ENCODE results near the gene DCST1. TPM values are rescaled to one million over a fixed set of nuclear protein-coding genes. Genes with fewer than 3 reads are reported as not detected.
A peak's percentile ranks its signal among the peaks of the same experiment; 100 is the strongest.

The DCST1 gene
- total and polyA plus RNA-seq, 2 of the 13 experiments (the other 11 are each of a cell fraction or from before 2014, with no cell fraction given): 0.04 TPM; not detected in 1

DNA sequence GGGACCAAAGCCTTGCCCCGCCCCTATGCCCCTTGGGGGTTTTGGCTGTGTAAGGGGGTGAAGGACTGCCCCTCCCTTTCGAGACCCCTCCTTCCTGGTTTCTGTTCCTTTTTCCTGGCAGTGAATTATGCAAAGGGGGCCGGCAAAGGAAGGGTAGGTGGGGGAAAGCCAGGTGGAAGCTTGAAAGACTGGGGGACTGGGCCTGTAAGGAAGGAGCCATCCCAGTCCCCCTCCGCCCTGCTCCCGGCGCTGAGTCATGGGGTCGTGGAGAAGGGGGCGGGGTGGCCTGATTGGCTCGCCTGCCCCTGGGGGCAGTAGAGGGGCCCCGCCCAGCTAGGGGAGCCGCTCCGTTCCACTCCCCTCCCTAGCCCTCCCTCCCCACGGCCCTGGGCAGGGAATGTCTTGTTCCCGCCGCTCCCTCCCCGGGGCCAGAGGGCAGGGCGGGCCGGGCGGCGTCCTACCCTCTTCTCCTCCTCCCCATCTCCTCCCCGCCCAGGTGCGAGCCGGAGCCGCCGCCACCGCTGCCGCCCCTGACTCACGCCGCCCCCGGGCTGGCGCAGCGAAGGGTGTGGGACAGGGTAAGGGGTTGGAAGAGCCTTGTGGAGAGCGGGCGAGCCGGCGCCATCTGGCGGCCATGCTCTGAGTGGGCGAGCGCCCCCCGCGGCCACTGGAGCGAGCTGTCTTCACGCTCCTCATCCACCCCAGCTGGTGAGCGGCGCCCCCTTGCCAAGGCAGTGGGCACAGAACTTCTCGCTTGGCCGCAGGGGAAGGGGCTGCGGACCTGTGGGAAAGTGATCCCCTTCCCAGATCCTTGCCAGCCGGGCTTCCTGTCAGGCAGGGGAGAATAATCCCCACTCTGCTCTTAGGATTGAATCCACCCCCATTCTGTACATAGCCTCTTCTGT lies 16.3 kb upstream of the DCST1 start (continued):
- TF ChIP-seq, protein P1, sequence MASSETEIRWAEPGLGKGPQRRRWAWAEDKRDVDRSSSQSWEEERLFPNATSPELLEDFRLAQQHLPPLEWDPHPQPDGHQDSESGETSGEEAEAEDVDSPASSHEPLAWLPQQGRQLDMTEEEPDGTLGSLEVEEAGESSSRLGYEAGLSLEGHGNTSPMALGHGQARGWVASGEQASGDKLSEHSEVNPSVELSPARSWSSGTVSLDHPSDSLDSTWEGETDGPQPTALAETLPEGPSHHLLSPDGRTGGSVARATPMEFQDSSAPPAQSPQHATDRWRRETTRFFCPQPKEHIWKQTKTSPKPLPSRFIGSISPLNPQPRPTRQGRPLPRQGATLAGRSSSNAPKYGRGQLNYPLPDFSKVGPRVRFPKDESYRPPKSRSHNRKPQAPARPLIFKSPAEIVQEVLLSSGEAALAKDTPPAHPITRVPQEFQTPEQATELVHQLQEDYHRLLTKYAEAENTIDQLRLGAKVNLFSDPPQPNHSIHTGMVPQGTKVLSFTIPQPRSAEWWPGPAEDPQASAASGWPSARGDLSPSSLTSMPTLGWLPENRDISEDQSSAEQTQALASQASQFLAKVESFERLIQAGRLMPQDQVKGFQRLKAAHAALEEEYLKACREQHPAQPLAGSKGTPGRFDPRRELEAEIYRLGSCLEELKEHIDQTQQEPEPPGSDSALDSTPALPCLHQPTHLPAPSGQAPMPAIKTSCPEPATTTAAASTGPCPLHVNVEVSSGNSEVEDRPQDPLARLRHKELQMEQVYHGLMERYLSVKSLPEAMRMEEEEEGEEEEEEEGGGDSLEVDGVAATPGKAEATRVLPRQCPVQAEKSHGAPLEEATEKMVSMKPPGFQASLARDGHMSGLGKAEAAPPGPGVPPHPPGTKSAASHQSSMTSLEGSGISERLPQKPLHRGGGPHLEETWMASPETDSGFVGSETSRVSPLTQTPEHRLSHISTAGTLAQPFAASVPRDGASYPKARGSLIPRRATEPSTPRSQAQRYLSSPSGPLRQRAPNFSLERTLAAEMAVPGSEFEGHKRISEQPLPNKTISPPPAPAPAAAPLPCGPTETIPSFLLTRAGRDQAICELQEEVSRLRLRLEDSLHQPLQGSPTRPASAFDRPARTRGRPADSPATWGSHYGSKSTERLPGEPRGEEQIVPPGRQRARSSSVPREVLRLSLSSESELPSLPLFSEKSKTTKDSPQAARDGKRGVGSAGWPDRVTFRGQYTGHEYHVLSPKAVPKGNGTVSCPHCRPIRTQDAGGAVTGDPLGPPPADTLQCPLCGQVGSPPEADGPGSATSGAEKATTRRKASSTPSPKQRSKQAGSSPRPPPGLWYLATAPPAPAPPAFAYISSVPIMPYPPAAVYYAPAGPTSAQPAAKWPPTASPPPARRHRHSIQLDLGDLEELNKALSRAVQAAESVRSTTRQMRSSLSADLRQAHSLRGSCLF (CRISPR knock-in tag; IDR thresholded peaks at IDR 0.05; ENCODE audit: borderline replicate concordance): no peak
- TF ChIP-seq TBX2 (CRISPR knock-in tag; IDR thresholded peaks at IDR 0.05; ENCODE audit: borderline replicate concordance) (peak; percentile 90), SOX5 (CRISPR knock-in tag; IDR thresholded peaks at IDR 0.05; ENCODE audit: borderline replicate concordance) (peak; percentile 47; the same call in 1 of the 2 replicates), IRF2 (CRISPR knock-in tag; IDR thresholded peaks at IDR 0.05) (peak; percentile 94), FOXO1 (CRISPR knock-in tag; IDR thresholded peaks at IDR 0.05) (peak; percentile 73), MBNL3 (CRISPR knock-in tag; conservative IDR thresholded peaks at IDR 0.05) (no peak)
- TF ChIP-seq, protein P2, sequence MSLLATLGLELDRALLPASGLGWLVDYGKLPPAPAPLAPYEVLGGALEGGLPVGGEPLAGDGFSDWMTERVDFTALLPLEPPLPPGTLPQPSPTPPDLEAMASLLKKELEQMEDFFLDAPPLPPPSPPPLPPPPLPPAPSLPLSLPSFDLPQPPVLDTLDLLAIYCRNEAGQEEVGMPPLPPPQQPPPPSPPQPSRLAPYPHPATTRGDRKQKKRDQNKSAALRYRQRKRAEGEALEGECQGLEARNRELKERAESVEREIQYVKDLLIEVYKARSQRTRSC (CRISPR knock-in tag; IDR thresholded peaks at IDR 0.05; ENCODE audit: low read depth): no peak
- TF ChIP-seq, protein P3, sequence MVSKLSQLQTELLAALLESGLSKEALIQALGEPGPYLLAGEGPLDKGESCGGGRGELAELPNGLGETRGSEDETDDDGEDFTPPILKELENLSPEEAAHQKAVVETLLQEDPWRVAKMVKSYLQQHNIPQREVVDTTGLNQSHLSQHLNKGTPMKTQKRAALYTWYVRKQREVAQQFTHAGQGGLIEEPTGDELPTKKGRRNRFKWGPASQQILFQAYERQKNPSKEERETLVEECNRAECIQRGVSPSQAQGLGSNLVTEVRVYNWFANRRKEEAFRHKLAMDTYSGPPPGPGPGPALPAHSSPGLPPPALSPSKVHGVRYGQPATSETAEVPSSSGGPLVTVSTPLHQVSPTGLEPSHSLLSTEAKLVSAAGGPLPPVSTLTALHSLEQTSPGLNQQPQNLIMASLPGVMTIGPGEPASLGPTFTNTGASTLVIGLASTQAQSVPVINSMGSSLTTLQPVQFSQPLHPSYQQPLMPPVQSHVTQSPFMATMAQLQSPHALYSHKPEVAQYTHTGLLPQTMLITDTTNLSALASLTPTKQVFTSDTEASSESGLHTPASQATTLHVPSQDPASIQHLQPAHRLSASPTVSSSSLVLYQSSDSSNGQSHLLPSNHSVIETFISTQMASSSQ (IDR thresholded peaks at IDR 0.05; ENCODE audit: low read depth): no peak
- TF ChIP-seq, protein P3 (CRISPR knock-in tag; IDR thresholded peaks at IDR 0.05; ENCODE audit: borderline replicate concordance): peak; percentile 79
- TF ChIP-seq, protein P4, sequence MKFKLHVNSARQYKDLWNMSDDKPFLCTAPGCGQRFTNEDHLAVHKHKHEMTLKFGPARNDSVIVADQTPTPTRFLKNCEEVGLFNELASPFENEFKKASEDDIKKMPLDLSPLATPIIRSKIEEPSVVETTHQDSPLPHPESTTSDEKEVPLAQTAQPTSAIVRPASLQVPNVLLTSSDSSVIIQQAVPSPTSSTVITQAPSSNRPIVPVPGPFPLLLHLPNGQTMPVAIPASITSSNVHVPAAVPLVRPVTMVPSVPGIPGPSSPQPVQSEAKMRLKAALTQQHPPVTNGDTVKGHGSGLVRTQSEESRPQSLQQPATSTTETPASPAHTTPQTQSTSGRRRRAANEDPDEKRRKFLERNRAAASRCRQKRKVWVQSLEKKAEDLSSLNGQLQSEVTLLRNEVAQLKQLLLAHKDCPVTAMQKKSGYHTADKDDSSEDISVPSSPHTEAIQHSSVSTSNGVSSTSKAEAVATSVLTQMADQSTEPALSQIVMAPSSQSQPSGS (CRISPR knock-in tag; IDR thresholded peaks at IDR 0.05): peak; percentile 61; the same call in 1 of the 2 replicates
